ENCODE measurements around the gene PRKCA.

The PRKCA gene

GRCh38 chr17:66531851-66532295 lies 229.5 kb downstream of the PRKCA start:
- TF ChIP-seq REST (IDR thresholded peaks at IDR 0.05; ENCODE audit: insufficient replicate concordance, low read depth) (no peak), GABPA (IDR thresholded peaks at IDR 0.05; ENCODE audit: low read depth) (no peak), CTCF (IDR thresholded peaks at IDR 0.05; ENCODE audit: insufficient read depth, low read length) (no peak), SPI1 (IDR thresholded peaks at IDR 0.05; ENCODE audit: borderline replicate concordance, low read depth) (no peak)
- DNase-seq (ENCODE audit: low read depth in 1 of 2, low spot score in 1 of 2): no peak
- Histone ChIP-seq H3K27me3 (ENCODE audit: insufficient read depth, poor library complexity, severe bottlenecking) (no peaks in the 10 kb centered on the region), H3K27ac (replicated peaks) (no peak overlapping the region), H3K4me3 (replicated peaks; ENCODE audit: insufficient read depth, low read length) (no peak overlapping the region)

GRCh38 chr17:66533572-66533971 lies 231.2 kb downstream of the PRKCA start:
- no peak overlapping the region for H3K27ac ChIP-seq (replicated peaks)

GRCh38 chr17:66533986-66534385 lies 231.6 kb downstream of the PRKCA start:
- DNase-seq (ENCODE audit: low read depth in 1 of 2, low spot score in 1 of 2): no peak
- no peaks in the 10 kb centered on the region for H3K27me3 ChIP-seq (ENCODE audit: insufficient read depth, poor library complexity, severe bottlenecking)
- H3K4me3 ChIP-seq (replicated peaks; ENCODE audit: insufficient read depth, low read length): no peak overlapping the region
- H3K27ac ChIP-seq (replicated peaks): no peak overlapping the region
- no peak for TF ChIP-seq GABPA (IDR thresholded peaks at IDR 0.05; ENCODE audit: low read depth)
- TF ChIP-seq CTCF (IDR thresholded peaks at IDR 0.05; ENCODE audit: insufficient read depth, low read length): no peak
- TF ChIP-seq SPI1 (IDR thresholded peaks at IDR 0.05; ENCODE audit: borderline replicate concordance, low read depth): no peak
- TF ChIP-seq REST (IDR thresholded peaks at IDR 0.05; ENCODE audit: insufficient replicate concordance, low read depth): no peak
- TF ChIP-seq POLR2AphosphoS5 (IDR thresholded peaks at IDR 0.05; ENCODE audit: low read depth): no peak

More at GRCh38 chr17:66533572-66533971, 231.2 kb downstream of the PRKCA start:
- Histone ChIP-seq H3K27me3 (ENCODE audit: insufficient read depth, poor library complexity, severe bottlenecking) (no peaks in the 10 kb centered on the region), H3K4me3 (replicated peaks; ENCODE audit: insufficient read depth, low read length) (no peak overlapping the region)
- DNase-seq (ENCODE audit: low read depth in 1 of 2, low spot score in 1 of 2): no peak
- TF ChIP-seq CTCF (IDR thresholded peaks at IDR 0.05; ENCODE audit: insufficient read depth, low read length) (no peak), POLR2AphosphoS5 (IDR thresholded peaks at IDR 0.05; ENCODE audit: low read depth) (no peak), REST (IDR thresholded peaks at IDR 0.05; ENCODE audit: insufficient replicate concordance, low read depth) (no peak), SPI1 (IDR thresholded peaks at IDR 0.05; ENCODE audit: borderline replicate concordance, low read depth) (no peak), GABPA (IDR thresholded peaks at IDR 0.05; ENCODE audit: low read depth) (no peak)

All from HL-60 (cell line).